Measurements from ENCODE around the gene ABCF2. TPM values are rescaled to one million over a fixed set of nuclear protein-coding genes. Genes with fewer than 3 reads are reported as not detected.
A peak's percentile ranks its signal among the peaks of the same experiment; 100 is the strongest.

The ABCF2 gene
- total RNA-seq, 6 donors from 2014 or later, result 19.8 to 48.2 (median 28.6) TPM

DNA sequence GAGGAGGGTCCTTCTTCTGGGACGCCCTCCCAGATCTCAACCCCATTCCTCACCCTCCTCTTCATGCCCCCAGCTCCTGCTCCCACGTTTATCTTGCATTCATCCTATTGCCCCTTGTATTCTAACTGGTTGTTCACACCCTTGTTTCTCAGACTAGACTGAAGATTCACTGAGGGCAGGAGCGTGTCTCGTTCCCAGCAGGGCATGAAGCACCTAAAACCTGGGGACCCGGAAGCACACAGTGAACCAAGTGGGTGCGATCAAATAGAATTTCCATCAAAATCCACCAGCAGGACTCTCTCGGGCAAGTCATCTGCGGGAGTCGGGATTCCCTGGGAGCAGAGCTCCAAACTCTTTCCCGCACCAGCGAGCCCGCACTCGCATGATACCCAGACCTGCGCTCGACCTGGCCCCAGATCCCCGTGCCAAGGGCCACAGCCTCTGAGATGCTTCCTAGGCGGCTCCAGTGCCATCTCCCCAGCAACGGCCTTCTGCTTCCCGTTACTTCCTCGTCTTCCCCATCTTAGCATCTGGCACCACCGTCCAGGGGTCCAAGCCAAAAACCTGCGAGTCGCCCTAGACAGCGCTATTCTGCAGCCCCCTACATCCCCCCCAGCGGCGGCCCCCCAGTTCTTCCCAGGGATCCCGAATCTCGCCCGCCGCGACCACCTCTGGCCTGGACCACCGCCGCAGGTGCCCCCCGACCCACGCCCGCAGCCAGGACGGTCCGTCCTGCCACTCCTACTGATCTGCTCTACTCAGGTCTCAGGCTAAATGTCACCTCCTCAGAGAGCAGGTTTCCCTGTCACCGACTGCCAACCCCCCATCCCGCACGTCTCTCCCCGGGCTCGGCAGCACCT, 53.4 kb downstream of the ABCF2 start:
- DNase-seq (peak in 1 of 2 donors; percentile 81), ATAC-seq (ENCODE audit: low FRiP score in 2 of 2) (no peak)
- peaks cover 0 to 7% (median 3%) of the 10 kb centered on the region in 4 donors for H3K27me3 ChIP-seq
- H3K4me3 ChIP-seq, result no peak overlapping the region
- no peak for TF ChIP-seq POLR2A (IDR thresholded peaks at IDR 0.05)
- TF ChIP-seq POLR2AphosphoS5 (IDR thresholded peaks at IDR 0.05), result no peak
- TF ChIP-seq, protein P1, sequence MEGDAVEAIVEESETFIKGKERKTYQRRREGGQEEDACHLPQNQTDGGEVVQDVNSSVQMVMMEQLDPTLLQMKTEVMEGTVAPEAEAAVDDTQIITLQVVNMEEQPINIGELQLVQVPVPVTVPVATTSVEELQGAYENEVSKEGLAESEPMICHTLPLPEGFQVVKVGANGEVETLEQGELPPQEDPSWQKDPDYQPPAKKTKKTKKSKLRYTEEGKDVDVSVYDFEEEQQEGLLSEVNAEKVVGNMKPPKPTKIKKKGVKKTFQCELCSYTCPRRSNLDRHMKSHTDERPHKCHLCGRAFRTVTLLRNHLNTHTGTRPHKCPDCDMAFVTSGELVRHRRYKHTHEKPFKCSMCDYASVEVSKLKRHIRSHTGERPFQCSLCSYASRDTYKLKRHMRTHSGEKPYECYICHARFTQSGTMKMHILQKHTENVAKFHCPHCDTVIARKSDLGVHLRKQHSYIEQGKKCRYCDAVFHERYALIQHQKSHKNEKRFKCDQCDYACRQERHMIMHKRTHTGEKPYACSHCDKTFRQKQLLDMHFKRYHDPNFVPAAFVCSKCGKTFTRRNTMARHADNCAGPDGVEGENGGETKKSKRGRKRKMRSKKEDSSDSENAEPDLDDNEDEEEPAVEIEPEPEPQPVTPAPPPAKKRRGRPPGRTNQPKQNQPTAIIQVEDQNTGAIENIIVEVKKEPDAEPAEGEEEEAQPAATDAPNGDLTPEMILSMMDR (IDR thresholded peaks at IDR 0.05), result no peak
- no peak for TF ChIP-seq EP300 (IDR thresholded peaks at IDR 0.05)
- 82 to 89% methylated on average over 41 to 43 of the region's 43 CpGs for WGBS, 2 donors
- no peaks in the 10 kb centered on the region for H3K36me3 ChIP-seq
- H3K4me1 ChIP-seq, result peaks cover 0 to 4% (median 0%) of the 10 kb centered on the region in 4 donors
- H3K9me3 ChIP-seq, result no peaks in the 10 kb centered on the region
- no peak overlapping the region for H3K27ac ChIP-seq

DNA sequence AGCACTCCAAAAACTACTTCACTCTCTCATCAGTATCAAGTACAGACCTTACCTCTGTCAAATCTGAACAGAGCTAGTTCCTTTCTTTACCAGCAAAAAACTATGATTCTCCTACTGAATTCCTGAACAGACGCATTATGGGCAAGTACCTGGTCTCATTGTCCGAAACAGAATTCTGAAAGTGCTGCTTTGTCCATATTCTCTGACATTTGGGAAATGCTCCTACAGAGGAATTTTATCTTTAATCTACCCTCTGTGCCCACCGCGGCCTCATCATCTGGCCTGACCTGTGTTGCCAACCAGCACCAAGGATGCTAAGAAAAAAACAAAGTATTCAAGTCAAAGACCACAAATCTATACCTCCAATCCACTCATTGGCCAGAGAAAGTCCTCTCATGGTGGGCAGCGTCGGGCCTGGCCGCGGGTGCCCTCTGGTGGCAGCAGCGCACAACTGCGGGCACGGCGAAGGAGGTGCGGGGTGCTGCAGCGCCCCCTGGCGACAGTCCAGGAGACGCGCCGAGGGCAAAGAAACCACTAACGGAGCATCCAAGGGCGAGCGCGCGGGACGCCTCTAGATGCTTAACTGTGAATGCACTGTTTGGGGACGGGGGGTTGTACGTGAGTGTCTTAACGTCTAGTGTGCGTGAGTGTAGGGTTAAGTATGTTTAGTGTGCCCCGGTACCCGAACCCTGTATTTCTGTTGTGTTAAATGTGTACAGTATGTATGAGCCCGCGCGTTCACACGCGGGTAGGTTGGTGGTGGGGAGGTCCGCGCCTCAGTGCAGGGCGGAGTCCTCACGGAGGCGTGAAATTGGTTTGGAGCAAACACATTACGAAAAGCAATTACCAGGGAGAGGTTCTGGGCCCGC, 54.5 kb downstream of the ABCF2 start:
- Histone ChIP-seq H3K27me3 (peaks cover 0 to 17% (median 12%) of the 10 kb centered on the region in 4 donors), H3K9me3 (no peaks in the 10 kb centered on the region), H3K27ac (no peak overlapping the region), H3K4me3 (no peak overlapping the region), H3K36me3 (no peaks in the 10 kb centered on the region), H3K4me1 (peaks cover 7 to 15% (median 9%) of the 10 kb centered on the region in 4 donors)
- WGBS, 2 donors, result 22 to 33% methylated on average over 24 to 42 of the region's 42 CpGs
- peak; percentile 90 to 95 for DNase-seq
- TF ChIP-seq EP300 (IDR thresholded peaks at IDR 0.05) (no peak), POLR2AphosphoS5 (IDR thresholded peaks at IDR 0.05) (no peak)
- TF ChIP-seq, protein P1 (IDR thresholded peaks at IDR 0.05), result peak; percentile 99 to 100 (median 100)
- peak; percentile 94 to 95 for ATAC-seq (ENCODE audit: low FRiP score in 2 of 2)

DNA sequence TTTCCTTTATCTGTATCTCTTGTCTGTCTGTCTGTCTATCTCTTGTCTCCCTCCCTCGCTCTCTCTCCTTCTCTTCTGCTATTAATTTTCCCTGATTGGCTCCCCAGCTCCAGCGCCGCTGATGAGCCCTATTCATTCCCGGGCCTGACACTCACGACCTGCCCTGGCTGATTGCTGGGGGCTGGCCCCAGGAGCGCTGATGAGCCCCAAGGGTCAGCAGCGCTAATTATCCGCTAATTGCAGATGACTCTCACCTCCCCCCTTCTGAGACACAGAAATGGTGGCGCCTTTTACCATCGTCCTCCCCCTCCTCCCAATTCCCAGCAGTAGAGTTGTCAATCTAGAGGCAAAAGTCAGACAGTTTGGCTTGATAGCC, 58.2 kb downstream of the ABCF2 start:
- peaks cover 16 to 21% (median 19%) of the 10 kb centered on the region in 4 donors for H3K4me1 ChIP-seq
- DNase-seq (no peak), ATAC-seq (ENCODE audit: low FRiP score in 2 of 2) (no peak)
- WGBS, 2 donors, result 40 to 41% methylated on average over 10 of the region's 10 CpGs
- peaks cover 0 to 43% (median 29%) of the 10 kb centered on the region in 4 donors for H3K27me3 ChIP-seq
- no peak for TF ChIP-seq POLR2A (IDR thresholded peaks at IDR 0.05)
- no peak for TF ChIP-seq EP300 (IDR thresholded peaks at IDR 0.05)
- TF ChIP-seq POLR2AphosphoS5 (IDR thresholded peaks at IDR 0.05), result no peak
- H3K36me3 ChIP-seq, result no peaks in the 10 kb centered on the region
- H3K27ac ChIP-seq, result no peak overlapping the region
- H3K9me3 ChIP-seq, result no peaks in the 10 kb centered on the region
- no peak overlapping the region for H3K4me3 ChIP-seq

DNA sequence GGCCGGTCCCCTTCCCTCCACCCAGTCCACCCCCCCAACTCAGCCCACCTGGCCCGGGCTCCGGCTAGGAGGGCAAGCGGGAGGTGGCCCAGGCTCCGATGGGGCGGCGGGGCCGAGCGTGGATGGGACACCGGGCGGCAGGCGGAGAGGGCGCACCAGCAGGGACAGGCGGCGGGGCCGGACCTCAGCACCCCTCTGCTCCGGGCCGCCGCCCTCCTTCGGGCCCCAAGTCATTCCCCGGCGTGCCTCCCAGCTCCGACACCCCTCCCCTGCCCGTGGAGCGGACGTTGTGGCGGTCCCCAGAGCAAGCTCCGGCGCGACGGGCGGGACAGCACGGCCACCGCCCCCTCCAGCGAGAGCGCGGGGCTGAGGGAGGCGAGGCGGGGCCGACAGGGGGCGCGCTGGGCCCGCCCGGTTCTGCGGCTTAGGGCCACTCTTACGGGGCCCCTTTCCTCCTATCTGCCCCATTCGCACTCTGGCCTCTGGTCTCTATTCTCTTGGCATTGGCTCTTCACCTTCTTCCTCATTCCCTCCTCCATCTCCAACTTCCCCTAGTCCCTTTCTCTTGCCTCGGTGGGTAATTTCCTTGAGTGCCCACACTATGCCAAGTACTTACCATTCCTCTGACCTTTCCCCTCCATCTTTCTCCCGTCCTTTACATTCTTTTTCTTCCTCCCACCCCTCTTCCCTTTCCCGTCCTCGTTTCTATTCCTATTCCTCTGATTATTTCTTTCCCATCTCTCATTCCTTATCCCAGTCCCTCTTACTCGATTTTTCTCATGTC, 58.8 kb downstream of the ABCF2 start:
- Histone ChIP-seq H3K4me3 (peak overlapping the region; percentile 16 to 54 (median 42)), H3K4me1 (peaks cover 16 to 21% (median 19%) of the 10 kb centered on the region in 4 donors), H3K9me3 (no peaks in the 10 kb centered on the region), H3K36me3 (no peaks in the 10 kb centered on the region), H3K27me3 (peaks cover 0 to 43% (median 29%) of the 10 kb centered on the region in 4 donors), H3K27ac (no peak overlapping the region)
- WGBS, 2 donors, result 3 to 5% methylated on average over 22 to 24 of the region's 52 CpGs
- TF ChIP-seq, protein P1 (IDR thresholded peaks at IDR 0.05), result peak; percentile 49 to 69 (median 60)
- no peak for TF ChIP-seq POLR2AphosphoS5 (IDR thresholded peaks at IDR 0.05)
- DNase-seq (peak; percentile 41 to 93), ATAC-seq (ENCODE audit: low FRiP score in 2 of 2) (peak; percentile 45 to 76)

Measured in upper lobe of left lung (tissue), 6 donors.